HCT116 (cell line): ENCODE data around the gene FAM219A.
"Not testable (repeated sequence)": the region's sequence is repeated elsewhere in the genome, so short reads cannot be mapped to it uniquely, and the experiment has no call there.

Source experiments
- CEBPB ChIP-seq: IDR thresholded peaks from 2 replicates; pipeline ENCODE4 v1.6.1; 2012; ENCODE audit warnings: low read depth
- EGR1 ChIP-seq: IDR thresholded peaks from 2 replicates; pipeline ENCODE4 v1.6.1; 2012; ENCODE audit warnings: low read depth
- EZH2 ChIP-seq: fragments of 200-600 bp; sonication (generic); IDR thresholded peaks from 2 replicates; pipeline ENCODE4 v1.6.1; 2017; ENCODE audit warnings: antibody characterized with exemption, mixed run types
- EZH2phosphoT487 ChIP-seq: fragments of 200-600 bp; IDR thresholded peaks from 2 replicates; pipeline ENCODE4 v1.6.1; 2018; ENCODE audit warnings: antibody characterized with exemption, borderline replicate concordance
- FOSL1 ChIP-seq: IDR thresholded peaks from 2 replicates; pipeline ENCODE4 v1.6.1; 2012; ENCODE audit warnings: low read depth
- JUND ChIP-seq: IDR thresholded peaks from 2 replicates; pipeline ENCODE4 v1.6.1; 2012
- POLR2A ChIP-seq: IDR thresholded peaks from 2 replicates; pipeline ENCODE4 v1.7.0; 2011; ENCODE audit warnings: borderline replicate concordance; ENCODE audit not compliant: insufficient read depth, insufficient read length; ENCODE audit errors: extremely low read depth
- POLR2AphosphoS5 ChIP-seq: IDR thresholded peaks from 2 replicates; pipeline ENCODE4 v1.6.1; 2011; ENCODE audit warnings: mild to moderate bottlenecking, low read depth, low read length, moderate library complexity
- SP1 ChIP-seq: IDR thresholded peaks from 2 replicates; pipeline ENCODE4 v1.6.1; 2012; ENCODE audit warnings: low read depth
- SRF ChIP-seq: IDR thresholded peaks from 2 replicates; pipeline ENCODE4 v1.6.1; 2012; ENCODE audit warnings: low read depth
- YY1 ChIP-seq: IDR thresholded peaks from 2 replicates; pipeline ENCODE4 v1.6.1; 2011; ENCODE audit warnings: low read length, low read depth, moderate library complexity, mild to moderate bottlenecking; ENCODE audit not compliant: insufficient replicate concordance; ENCODE audit errors: extremely low read depth
- TF ChIP-seq, protein P1 (sequence below), 3 experiments: fragments of 200-600 bp in 1 of 3; sonication (generic) in 1 of 3; IDR thresholded peaks in 2 of 3; conservative IDR thresholded peaks in 1 of 3; 2 replicates each; pipeline ENCODE4 v1.5.1; 2012 to 2017; ENCODE audit warnings: low read depth in 2 of 3, low read length in 2 of 3, antibody characterized with exemption in 1 of 3, borderline replicate concordance in 1 of 3, control low read depth in 1 of 3, mild to moderate bottlenecking in 1 of 3, mixed read lengths in 1 of 3, mixed run types in 1 of 3, moderate library complexity in 1 of 3; ENCODE audit not compliant: insufficient read depth in 1 of 3

DNA sequence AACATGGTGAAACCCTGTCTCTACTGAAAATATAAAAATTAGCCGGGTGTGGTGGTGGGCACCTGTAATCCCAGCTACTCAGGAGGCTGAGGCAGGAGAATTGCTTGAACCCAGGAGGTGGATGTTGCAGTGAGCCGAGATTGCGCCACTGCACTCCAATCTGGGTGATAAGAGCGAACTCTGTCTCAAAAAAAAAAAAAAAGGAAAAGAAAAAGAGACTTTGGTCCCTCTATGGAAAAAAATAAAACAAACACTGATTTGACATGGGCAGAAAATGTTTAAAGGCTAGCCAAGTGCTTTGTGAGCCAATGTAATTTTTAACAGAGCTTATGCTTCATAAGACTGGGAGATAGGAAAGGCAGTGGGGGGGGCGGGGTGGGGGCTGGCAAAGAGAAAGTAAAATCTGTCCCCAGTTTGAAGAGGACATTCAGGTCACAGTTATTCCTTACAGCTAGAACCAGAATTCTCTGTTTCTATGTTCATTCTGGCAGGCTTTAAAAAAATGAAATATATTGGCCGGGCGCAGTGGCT lies 106.2 kb downstream of the FAM219A start:
- TF ChIP-seq CEBPB, POLR2AphosphoS5, SRF, POLR2A, EZH2, YY1, EZH2phosphoT487, FOSL1, SP1, EGR1, JUND: not testable (repeated sequence)
- TF ChIP-seq, protein P1, sequence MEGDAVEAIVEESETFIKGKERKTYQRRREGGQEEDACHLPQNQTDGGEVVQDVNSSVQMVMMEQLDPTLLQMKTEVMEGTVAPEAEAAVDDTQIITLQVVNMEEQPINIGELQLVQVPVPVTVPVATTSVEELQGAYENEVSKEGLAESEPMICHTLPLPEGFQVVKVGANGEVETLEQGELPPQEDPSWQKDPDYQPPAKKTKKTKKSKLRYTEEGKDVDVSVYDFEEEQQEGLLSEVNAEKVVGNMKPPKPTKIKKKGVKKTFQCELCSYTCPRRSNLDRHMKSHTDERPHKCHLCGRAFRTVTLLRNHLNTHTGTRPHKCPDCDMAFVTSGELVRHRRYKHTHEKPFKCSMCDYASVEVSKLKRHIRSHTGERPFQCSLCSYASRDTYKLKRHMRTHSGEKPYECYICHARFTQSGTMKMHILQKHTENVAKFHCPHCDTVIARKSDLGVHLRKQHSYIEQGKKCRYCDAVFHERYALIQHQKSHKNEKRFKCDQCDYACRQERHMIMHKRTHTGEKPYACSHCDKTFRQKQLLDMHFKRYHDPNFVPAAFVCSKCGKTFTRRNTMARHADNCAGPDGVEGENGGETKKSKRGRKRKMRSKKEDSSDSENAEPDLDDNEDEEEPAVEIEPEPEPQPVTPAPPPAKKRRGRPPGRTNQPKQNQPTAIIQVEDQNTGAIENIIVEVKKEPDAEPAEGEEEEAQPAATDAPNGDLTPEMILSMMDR (IDR thresholded peaks at IDR 0.05 in 2 of 3, conservative IDR thresholded peaks at IDR 0.05 in 1 of 3; ENCODE audit: borderline replicate concordance in 1 of 3, insufficient read depth in 1 of 3, low read depth in 2 of 3, low read length in 2 of 3), result not testable (repeated sequence)
